GM10266 (cell line): ENCODE measurements around the gene TNFRSF4.

ENCODE experiments used
- DNase-seq: peaks from one replicate; pipeline ENCODE4 v3.0.0; 2012; ENCODE audit errors: extremely low spot score
- TF ChIP-seq, protein P1 (sequence below): IDR thresholded peaks from 2 replicates; pipeline ENCODE4 v1.5.1; 2012; ENCODE audit warnings: mild to moderate bottlenecking, low read depth; ENCODE audit not compliant: control insufficient read depth, insufficient read depth; ENCODE audit errors: missing control alignments

TNFRSF4 gene

DNA sequence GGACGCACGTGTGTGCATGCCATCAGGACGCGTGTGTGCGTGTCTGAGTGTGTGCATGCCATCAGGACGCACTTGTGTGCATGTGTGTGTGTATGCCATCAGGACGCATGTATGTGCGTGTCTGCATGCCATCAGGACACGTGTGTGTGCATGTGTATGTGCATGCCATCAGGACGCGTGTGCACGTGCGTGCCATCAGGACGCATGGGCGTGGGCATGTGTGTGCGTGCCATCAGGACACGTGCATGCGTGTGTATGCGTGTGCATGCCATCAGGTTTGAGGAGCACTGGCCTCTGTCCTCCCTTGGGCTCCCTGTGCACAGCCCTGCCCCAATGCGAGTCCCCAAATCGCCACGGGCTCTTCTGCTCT is 45.2 kb upstream of the TNFRSF4 start:
- no peak for DNase-seq
- TF ChIP-seq, protein P1, sequence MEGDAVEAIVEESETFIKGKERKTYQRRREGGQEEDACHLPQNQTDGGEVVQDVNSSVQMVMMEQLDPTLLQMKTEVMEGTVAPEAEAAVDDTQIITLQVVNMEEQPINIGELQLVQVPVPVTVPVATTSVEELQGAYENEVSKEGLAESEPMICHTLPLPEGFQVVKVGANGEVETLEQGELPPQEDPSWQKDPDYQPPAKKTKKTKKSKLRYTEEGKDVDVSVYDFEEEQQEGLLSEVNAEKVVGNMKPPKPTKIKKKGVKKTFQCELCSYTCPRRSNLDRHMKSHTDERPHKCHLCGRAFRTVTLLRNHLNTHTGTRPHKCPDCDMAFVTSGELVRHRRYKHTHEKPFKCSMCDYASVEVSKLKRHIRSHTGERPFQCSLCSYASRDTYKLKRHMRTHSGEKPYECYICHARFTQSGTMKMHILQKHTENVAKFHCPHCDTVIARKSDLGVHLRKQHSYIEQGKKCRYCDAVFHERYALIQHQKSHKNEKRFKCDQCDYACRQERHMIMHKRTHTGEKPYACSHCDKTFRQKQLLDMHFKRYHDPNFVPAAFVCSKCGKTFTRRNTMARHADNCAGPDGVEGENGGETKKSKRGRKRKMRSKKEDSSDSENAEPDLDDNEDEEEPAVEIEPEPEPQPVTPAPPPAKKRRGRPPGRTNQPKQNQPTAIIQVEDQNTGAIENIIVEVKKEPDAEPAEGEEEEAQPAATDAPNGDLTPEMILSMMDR = no peak

- TF ChIP-seq, protein P1 = no peak
These were observed 43.3 kb upstream of the TNFRSF4 start for GRCh38 chr1:1256956-1257871.

DNA sequence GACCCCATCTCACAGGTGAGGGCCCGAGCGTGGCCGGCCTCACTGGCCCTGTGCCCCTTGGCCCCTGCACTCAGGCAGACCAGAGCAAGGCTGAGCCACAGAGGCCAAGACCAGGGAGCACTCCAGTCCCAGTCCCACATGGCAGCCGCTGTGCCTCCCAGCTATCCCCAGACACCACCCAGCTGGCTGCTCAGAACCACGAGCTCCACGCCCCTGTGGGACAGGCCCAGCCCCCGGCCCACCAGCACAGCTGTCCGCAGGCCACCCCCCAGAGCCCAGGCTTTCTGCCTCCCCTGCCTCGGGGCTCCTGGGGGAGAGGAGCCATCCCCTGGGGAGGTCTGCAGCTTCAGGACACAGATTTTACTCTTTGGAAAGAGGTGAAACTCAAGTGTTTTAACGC is 41.7 kb upstream of the TNFRSF4 start:
- DNase-seq = no peak
- TF ChIP-seq, protein P1 = no peak

More at GRCh38 chr1:1256956-1257871, 43.3 kb upstream of the TNFRSF4 start:
- DNase-seq = no peak

DNA sequence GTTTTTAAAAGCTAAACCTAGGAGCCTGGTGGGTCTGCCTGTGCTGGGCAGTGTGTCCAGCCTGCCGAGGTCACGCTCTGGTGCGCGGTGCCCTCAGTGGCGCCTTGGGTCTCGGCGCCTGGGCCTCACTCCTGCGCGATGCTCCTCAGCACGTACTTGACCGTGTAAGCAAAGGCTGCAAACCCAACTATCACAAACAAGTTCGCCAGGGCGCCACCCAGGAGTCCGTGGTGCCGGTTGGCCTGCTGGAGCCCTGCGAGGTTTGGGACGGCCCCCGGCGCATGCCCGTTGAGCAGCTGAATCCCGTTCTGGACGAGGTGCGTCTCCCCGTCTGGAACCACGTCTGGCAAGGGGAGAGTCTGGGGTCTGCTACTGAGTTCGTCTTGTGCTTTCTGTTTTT is 41.1 kb upstream of the TNFRSF4 start:
- no peak for DNase-seq
- TF ChIP-seq, protein P1 = no peak

DNA sequence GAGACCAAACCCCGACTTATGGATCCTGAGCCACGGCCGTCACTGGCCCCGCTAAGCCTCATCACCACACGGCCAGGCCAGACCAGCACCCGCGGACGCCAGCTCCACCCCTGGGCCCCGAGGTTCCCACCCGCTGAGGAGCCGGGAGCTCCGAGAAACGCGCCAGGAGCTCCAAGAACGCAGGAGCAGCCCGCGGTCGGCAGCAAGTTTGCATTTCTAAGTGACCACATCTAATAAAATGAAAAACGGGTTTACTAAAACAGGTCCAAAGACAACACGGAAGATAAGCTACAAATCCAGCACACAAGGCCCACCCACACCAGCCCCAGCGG is 40.7 kb upstream of the TNFRSF4 start:
- DNase-seq = no peak

DNA sequence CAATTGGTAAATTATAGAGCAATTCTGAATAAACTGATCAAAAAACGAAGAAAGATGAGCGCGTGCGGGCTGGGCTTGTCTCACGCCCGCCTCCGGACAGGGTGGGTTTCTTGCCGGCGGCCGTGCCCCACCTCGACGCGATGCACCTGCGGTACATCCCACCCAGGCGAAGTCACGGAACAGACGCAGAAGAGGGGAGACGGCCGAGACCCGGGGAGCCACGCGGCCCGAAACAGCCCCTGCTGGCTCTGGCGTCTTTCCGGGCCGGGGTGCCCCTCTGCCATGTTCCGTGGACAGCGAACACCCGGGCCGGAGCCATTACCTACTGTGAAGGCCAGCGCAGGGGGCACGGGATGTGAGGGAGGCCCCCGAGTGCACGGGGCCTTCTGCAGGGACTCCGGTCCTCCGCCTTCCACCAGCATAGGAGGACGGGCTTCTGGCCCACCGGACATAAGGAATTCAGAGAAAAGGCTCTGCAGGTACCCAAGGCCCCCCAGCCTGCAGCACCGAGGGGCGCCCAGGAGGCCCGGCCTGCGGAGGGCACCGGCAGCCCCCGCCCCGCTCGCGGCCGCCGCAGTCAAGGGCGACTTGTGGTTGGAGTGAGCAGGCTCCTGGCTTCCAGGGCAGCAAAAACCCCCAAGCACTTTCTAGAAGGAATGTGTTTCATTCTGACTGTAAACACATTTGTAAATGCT is 40.2 kb upstream of the TNFRSF4 start:
- DNase-seq = no peak
- TF ChIP-seq, protein P1 = no peak

More for the DNA sequence above, 40.7 kb upstream of the TNFRSF4 start:
- TF ChIP-seq, protein P1 = no peak

- DNase-seq = no peak
- TF ChIP-seq, protein P1 = no peak
These were observed 39.4 kb upstream of the TNFRSF4 start for GRCh38 chr1:1253314-1253713.
